AG04449 (cell line): ENCODE results near the gene CUL9.

ENCODE experiments used
- CTCF ChIA-PET: fragments of 350-600 bp; formaldehyde crosslinking; extraction: SDS; loops from one replicate; lab custom pipeline; 2021; ENCODE audit warnings: antibody characterized with exemption; lab: Yijun Ruan, JAX
- POLR2A ChIA-PET: fragments of 400-600, 350-600 bp; formaldehyde crosslinking; extraction: SDS; loops from one replicate; lab custom pipeline; 2020; ENCODE audit warnings: antibody characterized with exemption, inconsistent platforms; lab: Yijun Ruan, JAX
- DNase-seq: peaks from one replicate; pipeline ENCODE4 v3.0.0-alpha.2; 2010; ENCODE audit warnings: low read depth, low spot score
- H3K4me3 ChIP-seq: 2 replicates; pipeline ENCODE4 v1.5.1; 2011; ENCODE audit warnings: low read depth, mild to moderate bottlenecking, control low read depth, low read length
- CTCF ChIP-seq: IDR thresholded peaks from one replicate; pipeline ENCODE4 v1.5.1; 2011; ENCODE audit warnings: mild to moderate bottlenecking, moderate library complexity, low read length, control low read depth, inconsistent platforms; ENCODE audit not compliant: insufficient read depth; ENCODE audit errors: missing control alignments

CUL9 gene

GRCh38 chr6:43265564-43265963 is 83.6 kb downstream of the CUL9 start:
- no peak for DNase-seq
- ChIA-PET CTCF (interaction anchor here (1.0 to 9.4 kb wide), 7 partner anchors 13 to 244 kb away, joined by 3 to 156 read pairs (median 3); partner anchors contain the start of genes DNPH1 and LRRC73), POLR2A (no interaction called here)
- TF ChIP-seq CTCF, result no peak
- H3K4me3 ChIP-seq, result no peak overlapping the region

- TF ChIP-seq CTCF, result no peak
- no peak overlapping the region for H3K4me3 ChIP-seq
- DNase-seq, result no peak
- CTCF ChIA-PET, result interaction anchor here (0.7 to 4.1 kb wide), 10 partner anchors 15 to 239 kb away, joined by 3 to 44 read pairs (median 3); partner anchors contain the start of genes ABCC10 and DNPH1
- POLR2A ChIA-PET, result no interaction called here
These were observed 85.8 kb downstream of the CUL9 start for GRCh38 chr6:43267619-43268354.

- no peak for TF ChIP-seq CTCF
- H3K4me3 ChIP-seq, result no peak overlapping the region
- no peak for DNase-seq
- CTCF ChIA-PET, result interaction anchor here (0.7 to 4.1 kb wide), 13 partner anchors 10 to 239 kb away, joined by 3 to 44 read pairs (median 3); partner anchors contain the start of genes ABCC10 and DNPH1
- POLR2A ChIA-PET, result no interaction called here
These were observed 86.3 kb downstream of the CUL9 start for GRCh38 chr6:43268355-43268700.

- no peak for DNase-seq
- TF ChIP-seq CTCF, result no peak
- ChIA-PET POLR2A (no interaction called here), CTCF (interaction anchor here (0.7 to 4.1 kb wide), 13 partner anchors 10 to 238 kb away, joined by 3 to 44 read pairs (median 3); partner anchors contain the start of gene DNPH1)
- no peak overlapping the region for H3K4me3 ChIP-seq
These were observed 86.8 kb downstream of the CUL9 start for GRCh38 chr6:43268782-43269272.

GRCh38 chr6:43269273-43270007 is 87.4 kb downstream of the CUL9 start:
- H3K4me3 ChIP-seq, result peak overlapping the region; percentile 38
- ChIA-PET POLR2A (no interaction called here), CTCF (interaction anchor here (1.1 to 4.1 kb wide), 8 partner anchors 9 to 219 kb away, joined by 3 to 44 read pairs (median 4); partner anchors contain the start of gene DNPH1)
- DNase-seq, result no peak
- TF ChIP-seq CTCF, result no peak
